GM12878 (cell line): Measurements from ENCODE around the gene MEIS2. TPM values are rescaled to one million over a fixed set of nuclear protein-coding genes. Genes with fewer than 3 reads are reported as not detected.

Experiments used
- ATAC-seq: fragments of 200-7000 bp; cut with Tn5 transposase; 3 replicates; pipeline ENCODE4 v1.9.1; 2020; ENCODE audit warnings: mild to moderate bottlenecking, moderate library complexity
- BruUV-seq: library from RNA; stranded (reverse); fragments of 400-500 nt; replicated peaks from 2 replicates; lab custom pipeline; 2021; lab: Mats Ljungman, UMichigan
- CTCF ChIA-PET: fragments of 300-600 bp; sonication (Branson Sonifier 250); formaldehyde crosslinking; extraction: SDS; loops from one replicate; lab custom pipeline; 2021; ENCODE audit warnings: inconsistent platforms; lab: Yijun Ruan, JAX
- POLR2A ChIA-PET: fragments of 350-600 bp; formaldehyde crosslinking; extraction: SDS; loops from one replicate; lab custom pipeline; 2021; ENCODE audit warnings: inconsistent platforms; lab: Charles Lee
- RAD21 ChIA-PET: fragments of 300-600 bp; sonication (Branson Sonifier 250); formaldehyde crosslinking; loops from one replicate; lab custom pipeline; 2023; ENCODE audit warnings: antibody characterized with exemption; ENCODE audit not compliant: unreplicated experiment; lab: Charles Lee
- SMC1A ChIA-PET: fragments of 300-600 bp; sonication (Branson Sonifier 250); formaldehyde crosslinking; loops from one replicate; lab custom pipeline; 2023; ENCODE audit not compliant: unreplicated experiment, uncharacterized antibody; lab: Charles Lee
- DNase-seq: peaks from one replicate; pipeline ENCODE4 v3.0.0-alpha.2; 2011; ENCODE audit warnings: low read depth, low spot score
- FAIRE-seq: peaks from 3 replicates; lab custom pipeline; 2011; peaks lifted over from hg19 to GRCh38; lab: Jason Lieb, UNC
- H2AFZ ChIP-seq: 2 replicates; pipeline ENCODE4 v1.6.0; 2011; ENCODE audit warnings: low read depth, low read length, control low read depth; ENCODE audit not compliant: control insufficient read depth
- H3K27ac ChIP-seq: 2 replicates; pipeline ENCODE4 v1.5.1; 2011; ENCODE audit warnings: control low read depth; ENCODE audit not compliant: control insufficient read depth, insufficient read depth
- H3K27me3 ChIP-seq, 2 experiments: replicated peaks in 1 of 2; 2 replicates each; pipeline versions ENCODE4 v1.6.0 to v1.6.1; 2011; ENCODE audit warnings: low read length in 1 of 2; ENCODE audit not compliant: control insufficient read depth in 2 of 2, insufficient read depth in 2 of 2
- H3K36me3 ChIP-seq, 2 experiments: 2 replicates each; pipeline ENCODE4 v1.5.1; 2011; ENCODE audit warnings: low read length in 1 of 2; ENCODE audit not compliant: control insufficient read depth in 2 of 2, insufficient read depth in 2 of 2
- H3K4me1 ChIP-seq: 2 replicates; pipeline ENCODE4 v1.6.1; 2011; ENCODE audit warnings: mild to moderate bottlenecking, low read length, moderate library complexity, mixed read lengths; ENCODE audit not compliant: control insufficient read depth, insufficient read depth
- H3K4me2 ChIP-seq: 2 replicates; pipeline ENCODE4 v1.6.0; 2011; ENCODE audit warnings: control low read depth; ENCODE audit not compliant: control insufficient read depth, insufficient read depth
- H3K4me3 ChIP-seq: fragments of 200-600 bp; sonication (generic); 2 replicates; pipeline ENCODE4 v1.5.1; 2016
- H3K79me2 ChIP-seq: 2 replicates; pipeline ENCODE4 v1.6.0; 2011; ENCODE audit warnings: low read length; ENCODE audit not compliant: control insufficient read depth, insufficient read depth
- H3K9ac ChIP-seq: 2 replicates; pipeline ENCODE4 v1.8.0; 2011; ENCODE audit warnings: low read length, control low read depth, mixed read lengths; ENCODE audit not compliant: control insufficient read depth, insufficient read depth
- H3K9me3 ChIP-seq: replicated peaks from 3 replicates; pipeline ENCODE4 v1.5.1; 2011; ENCODE audit warnings: mild to moderate bottlenecking, low read length; ENCODE audit not compliant: control insufficient read depth, insufficient read depth
- H4K20me1 ChIP-seq: 2 replicates; pipeline ENCODE4 v1.6.0; 2011; ENCODE audit not compliant: control insufficient read depth, insufficient read depth
- CEBPB ChIP-seq, 2 experiments: fragments of 150-350 bp in 1 of 2; IDR thresholded peaks; 2 replicates each; pipeline ENCODE4 v1.6.1; 2012 to 2014; ENCODE audit warnings: low read depth in 2 of 2, low read length in 2 of 2, borderline replicate concordance in 1 of 2, inconsistent platforms in 1 of 2
- KAT2A ChIP-seq: conservative IDR thresholded peaks from 2 replicates; pipeline ENCODE4 v1.6.1; 2011; ENCODE audit warnings: low read depth, low read length; ENCODE audit not compliant: control insufficient read depth
- PRDM15 ChIP-seq: fragments of 450-650 bp; formaldehyde crosslinking; IDR thresholded peaks from 2 replicates; pipeline ENCODE4 v1.4.0; 2020; ENCODE audit warnings: mild to moderate bottlenecking, moderate library complexity
- REST ChIP-seq: IDR thresholded peaks from 2 replicates; pipeline ENCODE4 v1.6.1; 2012; ENCODE audit warnings: mild to moderate bottlenecking, low read depth, low read length
- STAT1 ChIP-seq: fragments of 450-650 bp; conservative IDR thresholded peaks from 2 replicates; pipeline ENCODE4 v1.6.1; 2014; ENCODE audit warnings: antibody characterized with exemption, mild to moderate bottlenecking
- ZBED1 ChIP-seq: IDR thresholded peaks from 2 replicates; pipeline ENCODE4 v1.6.1; 2016; ENCODE audit warnings: borderline replicate concordance
- ZNF592 ChIP-seq: fragments of 450-650 bp; IDR thresholded peaks from 2 replicates; pipeline ENCODE4 v1.6.1; 2017; ENCODE audit warnings: mild to moderate bottlenecking, moderate library complexity
- WGBS: methylation state at CpG from one replicate; pipeline ENCODE4 v1.1.6; 2016; ENCODE audit warnings: low lambda C conversion rate; ENCODE audit not compliant: insufficient replicate concordance, insufficient coverage; ENCODE audit errors: missing lambda C conversion rate; 5-methylcytosine and 5-hydroxymethylcytosine counted together
- in situ Hi-C: fragments of 300-500 bp; cut with MboI; formaldehyde crosslinking; loops from 9 replicates; pipeline ENCODE4 v1.14.3; 2018; ENCODE audit warnings: mixed read lengths
- intact Hi-C: fragments of 100-400 bp; cut with micrococcal nuclease; formaldehyde crosslinking; loops from one replicate; pipeline ENCODE4 v1.14.2; 2022; ENCODE audit not compliant: unreplicated experiment
- polyA plus RNA-seq, 11 experiments: library from polyadenylated mRNA; depleted of rRNA in 4 of 11; unstranded in 6 of 11; stranded (reverse) in 5 of 11; fragments of >200 nt; fragmentation: Nextera tagmentation in 4 of 11; fragmentation: Illumina TruSeq in 1 of 11; extraction: Ambion mirVana in 4 of 11; extraction: Trizol in 1 of 11; gene quantifications; 1 replicate in 1 of 11; 2 replicates in 10 of 11; pipeline versions ENCODE4 v1.2.1 to v1.2.3, GENCODE V29; 2011 to 2016; ENCODE audit warnings: inconsistent platforms in 2 of 11, missing spikeins in 2 of 11, low read depth in 1 of 11
- total RNA-seq, 4 experiments: library from RNA; depleted of rRNA in 3 of 4; stranded (reverse); fragments of >200 nt in 3 of 4; fragmentation: Illumina TruSeq in 1 of 4; extraction: Trizol in 1 of 4; gene quantifications; 2 replicates each; pipeline versions ENCODE4 v1.2.1 to v1.2.3, GENCODE V29; 2013 to 2021

The MEIS2 gene
- total and polyA plus RNA-seq, 10 of the 15 experiments (the other 5 are each of a cell fraction or from before 2014, with no cell fraction given) = 9.2 to 54.0 (median 20.4) TPM

- H2AFZ ChIP-seq = no peak overlapping the region
- ATAC-seq = no peak
- no peaks in the 10 kb centered on the region for H4K20me1 ChIP-seq
- no peaks in the 10 kb centered on the region for H3K79me2 ChIP-seq
- no peak overlapping the region for H3K4me3 ChIP-seq
- H3K27me3 ChIP-seq = no peaks in the 10 kb centered on the region
- FAIRE-seq = no peak
- ChIA-PET RAD21 (no interaction called here), SMC1A (interaction anchor here (0.8 to 3.2 kb wide), 5 partner anchors 10 to 191 kb away, joined by 3 to 32 read pairs (median 5); no protein-coding TSS in a partner anchor), POLR2A (interaction anchor here (0.5 to 2.4 kb wide), 2 partner anchors 10 to 113 kb away, joined by 4 to 9 read pairs; no protein-coding TSS in a partner anchor)
- WGBS = 100% methylated on average over 2 of the region's 2 CpGs
- H3K27ac ChIP-seq = no peak overlapping the region
- peaks cover 2 to 3% of the 10 kb centered on the region in 2 experiments; a peak in 3 of 4 replicates for H3K36me3 ChIP-seq
- BruUV-seq = no TSS peak
- TF ChIP-seq ZBED1 (no peak), REST (no peak), CEBPB (IDR thresholded peaks at IDR 0.05; ENCODE audit: borderline replicate concordance in 1 of 2, low read depth in 2 of 2, low read length in 2 of 2) (no peak), KAT2A (no peak), ZNF592 (no peak), STAT1 (no peak), PRDM15 (no peak)
- TF ChIP-seq, all 136 proteins: peak for 0
- intact Hi-C loops = no loop called here
- peaks cover 6% of the 10 kb centered on the region for H3K4me1 ChIP-seq
- in situ Hi-C loops = no loop called here
- no peak overlapping the region for H3K4me2 ChIP-seq
- CTCF ChIA-PET = no interaction called here
- H3K9ac ChIP-seq = no peak overlapping the region
- no peaks in the 10 kb centered on the region for H3K9me3 ChIP-seq
- DNase-seq = no peak
Observed at GRCh38 chr15:37088436-37088835, 11.9 kb downstream of the MEIS2 start.
